Measurements from ENCODE around the gene MAP3K5.
"Not testable (repeated sequence)": the region's sequence is repeated elsewhere in the genome, so short reads cannot be mapped to it uniquely, and the experiment has no call there.

MAP3K5 gene

DNA sequence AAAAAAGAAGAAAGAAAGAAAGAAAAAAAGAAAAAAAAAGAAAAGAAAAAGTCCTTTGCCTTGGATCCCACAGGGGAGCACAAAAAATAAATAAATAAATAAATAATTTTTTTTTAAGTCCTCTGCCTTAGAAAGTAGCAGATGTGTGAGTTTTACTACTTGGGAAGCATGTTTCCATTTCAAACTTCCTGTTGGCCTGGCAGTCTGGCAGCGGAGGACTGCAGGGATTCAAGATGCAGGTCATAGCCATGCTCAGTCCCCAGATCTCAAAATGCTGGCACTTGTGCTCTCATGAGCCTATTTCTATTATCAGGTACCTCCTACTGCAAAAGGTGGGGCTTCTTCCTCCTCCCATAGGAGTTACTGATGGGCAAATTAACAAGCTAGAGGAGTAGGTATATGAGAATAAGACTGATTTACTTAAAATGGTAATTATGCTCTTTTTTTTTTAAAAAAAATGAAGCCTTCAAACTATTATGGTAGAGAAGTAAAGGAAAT is 187.9 kb downstream of the MAP3K5 start:
- no peak for DNase-seq

DNA sequence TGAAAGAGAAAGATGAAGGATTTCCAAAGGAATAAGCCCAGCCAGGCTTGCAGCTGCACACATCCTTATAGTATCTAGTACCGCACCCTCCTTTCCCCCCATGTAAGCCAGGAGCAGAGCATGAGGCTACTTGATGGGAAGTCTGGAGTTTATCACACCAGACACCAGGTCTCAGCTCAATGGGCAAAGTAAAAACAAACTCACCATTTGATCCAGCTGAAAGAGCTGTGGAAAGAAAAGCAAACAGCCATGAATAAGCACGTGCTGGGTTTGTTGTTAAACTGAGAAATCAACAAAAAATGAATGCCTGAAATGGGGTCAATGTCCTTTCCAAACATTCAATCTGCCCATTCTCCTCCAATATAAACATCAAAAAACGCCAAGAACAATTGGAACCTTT is 191.5 kb downstream of the MAP3K5 start:
- DNase-seq = no peak

DNA sequence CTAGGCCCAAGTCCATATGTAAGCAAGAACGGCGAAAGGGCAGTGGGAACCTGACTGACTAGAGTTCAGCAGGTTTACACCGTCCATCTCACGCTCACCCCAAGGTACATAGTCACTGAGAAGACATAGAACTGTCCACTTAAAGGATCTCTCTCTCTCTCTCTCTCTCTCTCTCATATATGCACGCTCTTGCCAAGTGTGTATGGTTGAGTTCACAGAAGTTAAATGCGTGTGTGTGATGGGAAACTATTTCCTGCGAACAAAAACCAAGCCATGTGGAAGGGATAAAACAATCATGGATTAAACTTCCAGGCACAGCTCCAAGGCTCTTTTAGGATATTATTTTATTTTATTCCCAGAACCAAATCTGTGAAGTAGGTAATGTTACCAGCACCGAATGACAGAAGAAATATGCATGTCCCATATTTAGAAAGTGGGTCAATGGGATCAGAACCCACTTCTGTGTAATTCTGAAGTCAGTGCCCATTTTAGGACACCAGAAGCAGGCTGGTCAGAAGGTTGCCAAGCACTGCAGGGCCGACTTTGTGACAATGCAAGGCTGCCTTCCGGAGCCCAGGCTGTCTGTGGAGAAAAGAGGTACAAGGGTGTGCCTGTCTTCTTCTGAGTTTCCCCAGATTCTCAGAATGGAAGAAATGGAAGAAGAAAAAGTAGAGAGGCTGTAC is 192.8 kb downstream of the MAP3K5 start:
- DNase-seq = no peak

DNA sequence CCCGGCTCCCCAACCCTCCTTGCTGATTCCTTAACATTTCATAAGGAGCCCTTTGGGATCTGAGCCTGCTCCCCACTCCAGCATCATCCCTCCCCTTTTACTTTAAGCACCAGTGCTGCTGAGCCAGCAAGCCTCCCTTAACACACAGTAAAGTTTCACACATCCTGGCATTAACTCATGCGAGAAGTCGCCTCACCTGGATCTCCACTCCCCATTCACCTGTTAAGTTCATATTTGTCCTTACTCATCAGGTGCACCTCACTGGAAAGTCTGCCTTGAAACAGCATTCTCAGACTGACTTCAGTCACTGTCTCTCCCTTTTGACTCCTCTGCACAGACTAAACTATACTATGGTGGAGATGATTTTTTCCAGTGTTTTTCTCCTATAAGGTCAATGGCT is 194.2 kb downstream of the MAP3K5 start:
- no peak for DNase-seq

- DNase-seq = no peak
Measured at GRCh38 chr6:136594671-136595070, 197.6 kb downstream of the MAP3K5 start.

DNA sequence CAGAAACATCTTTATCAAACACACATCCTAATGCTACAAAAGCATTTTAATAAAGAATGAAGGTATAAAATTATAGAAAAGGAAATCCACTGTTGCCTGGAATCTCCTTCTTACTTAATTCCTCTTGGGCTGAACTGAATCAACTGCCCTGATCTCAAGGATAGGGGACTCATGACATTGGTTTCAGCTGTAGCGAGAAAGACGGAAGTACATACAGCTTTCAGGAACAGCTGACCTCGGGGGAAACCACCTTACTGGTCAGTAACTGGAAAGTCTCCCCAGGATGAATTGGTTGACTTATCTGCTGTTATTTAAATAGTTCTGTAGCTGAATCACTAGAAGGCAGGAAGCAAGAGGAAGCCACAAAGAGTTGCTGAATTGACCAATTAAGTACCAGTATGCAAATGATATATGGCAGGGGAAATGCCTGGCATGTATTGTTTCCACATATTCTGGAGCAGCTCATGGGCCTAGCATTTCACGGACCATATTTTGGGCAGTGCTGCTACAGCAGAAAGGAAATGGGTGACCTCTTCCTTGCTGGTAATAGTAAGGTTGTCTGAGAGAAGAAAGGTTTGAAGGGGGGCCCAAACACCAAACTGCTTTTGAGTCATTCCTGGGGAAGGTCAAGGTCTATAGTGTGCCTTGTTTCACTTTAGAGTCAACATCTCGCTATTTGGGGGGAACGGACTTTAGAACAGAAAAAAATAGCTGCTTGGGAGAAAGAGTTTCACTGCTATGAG is 198.4 kb downstream of the MAP3K5 start:
- no peak for DNase-seq

DNA sequence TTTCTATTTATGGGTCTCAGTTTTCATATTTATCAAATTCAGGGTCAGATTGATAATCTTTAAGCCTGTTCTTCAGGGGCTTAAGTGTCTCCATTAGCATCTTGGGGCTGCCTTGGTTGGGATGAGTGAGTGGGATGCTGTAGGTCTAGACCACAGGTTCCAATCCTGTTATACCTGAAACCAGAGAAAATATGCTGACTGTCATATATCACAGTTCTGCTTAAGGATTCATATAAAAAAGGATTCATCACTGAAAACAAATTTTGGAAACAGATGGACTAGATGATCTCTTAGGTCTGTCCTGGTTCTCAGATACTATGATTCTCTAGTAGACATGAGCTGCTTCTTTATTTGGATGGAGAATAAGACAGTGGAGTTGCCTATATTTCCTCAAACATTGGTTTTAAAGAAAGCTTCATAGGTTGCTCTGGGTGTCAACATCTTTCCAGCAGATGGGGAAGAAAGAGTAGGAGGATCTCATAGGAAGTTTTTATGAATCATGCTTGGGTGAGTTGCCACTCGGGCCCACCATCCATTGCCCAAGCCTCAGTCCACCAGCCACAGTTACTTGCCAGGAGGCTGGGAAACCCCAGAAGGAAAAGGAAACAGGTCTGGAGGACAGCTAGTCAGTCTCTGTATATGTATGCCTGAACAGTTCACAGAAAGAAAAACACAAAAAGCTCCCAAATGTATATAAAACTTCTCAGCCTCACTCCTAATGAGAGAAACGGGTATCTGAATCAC is 199.2 kb downstream of the MAP3K5 start:
- no peak for DNase-seq

- no peak for DNase-seq
Measured at GRCh38 chr6:136591617-136592016, 200.7 kb downstream of the MAP3K5 start.

DNA sequence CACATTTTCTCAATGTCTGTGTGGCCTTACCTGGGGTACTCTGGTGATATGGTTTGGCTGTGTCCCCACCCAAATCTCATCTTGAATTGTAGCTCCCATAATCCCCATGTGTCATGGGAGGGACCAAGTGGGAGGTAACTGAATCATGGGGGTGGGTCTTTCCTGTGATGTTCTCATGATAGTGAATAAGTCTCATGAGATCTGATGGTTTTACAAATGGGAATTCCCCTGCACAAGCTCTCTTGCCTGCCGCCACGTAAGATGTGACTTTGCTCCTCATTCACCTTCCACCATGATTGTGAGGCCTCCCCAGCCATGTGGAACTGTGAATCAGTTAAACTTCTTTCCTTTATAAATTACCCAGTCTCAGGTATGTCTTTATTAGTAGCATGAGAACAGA is 201.4 kb downstream of the MAP3K5 start:
- not testable (repeated sequence) for DNase-seq

- no peak for DNase-seq
Measured at GRCh38 chr6:136587527-136587926, 204.8 kb downstream of the MAP3K5 start.

DNA sequence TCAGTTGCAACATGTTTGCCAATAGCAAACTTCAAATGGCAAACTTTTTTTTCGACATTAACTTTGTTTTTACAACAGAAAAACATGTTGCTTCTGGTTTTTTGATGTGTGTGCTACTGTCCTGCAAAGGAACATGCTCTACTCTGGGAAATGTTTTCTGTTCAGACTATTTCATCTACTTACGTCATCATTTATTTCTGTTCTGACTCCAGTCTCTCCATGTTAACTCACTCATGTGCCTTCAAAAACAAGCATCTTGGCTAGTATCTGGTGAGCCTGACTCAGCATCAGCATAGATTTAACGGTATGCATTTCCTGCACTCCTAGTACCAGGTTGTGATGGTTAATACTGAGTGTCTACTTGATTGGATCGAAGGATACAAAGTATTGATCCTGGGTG is 206.0 kb downstream of the MAP3K5 start:
- no peak for DNase-seq

DNA sequence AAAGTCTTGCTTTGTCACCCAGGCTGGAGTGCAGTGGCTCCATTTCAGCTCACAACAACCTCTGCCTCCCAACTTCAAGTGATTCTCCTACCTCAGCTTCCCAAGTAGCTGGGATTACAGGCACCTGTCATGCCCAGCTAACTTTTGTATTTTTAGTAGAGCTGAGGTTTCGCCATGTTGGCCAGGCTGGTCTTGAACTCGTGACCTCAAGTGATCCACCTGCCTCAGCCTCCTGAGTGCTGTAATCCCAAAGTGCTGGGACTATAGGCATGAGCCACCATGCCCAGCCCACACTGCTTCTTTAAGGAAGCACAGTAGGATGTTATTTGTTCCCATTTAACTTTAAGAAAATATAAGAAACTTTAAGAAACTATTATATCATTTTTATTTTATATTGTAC is 206.8 kb downstream of the MAP3K5 start:
- not testable (repeated sequence) for DNase-seq

- not testable (repeated sequence) for DNase-seq
Measured at GRCh38 chr6:136584290-136584689, 208.0 kb downstream of the MAP3K5 start.

DNA sequence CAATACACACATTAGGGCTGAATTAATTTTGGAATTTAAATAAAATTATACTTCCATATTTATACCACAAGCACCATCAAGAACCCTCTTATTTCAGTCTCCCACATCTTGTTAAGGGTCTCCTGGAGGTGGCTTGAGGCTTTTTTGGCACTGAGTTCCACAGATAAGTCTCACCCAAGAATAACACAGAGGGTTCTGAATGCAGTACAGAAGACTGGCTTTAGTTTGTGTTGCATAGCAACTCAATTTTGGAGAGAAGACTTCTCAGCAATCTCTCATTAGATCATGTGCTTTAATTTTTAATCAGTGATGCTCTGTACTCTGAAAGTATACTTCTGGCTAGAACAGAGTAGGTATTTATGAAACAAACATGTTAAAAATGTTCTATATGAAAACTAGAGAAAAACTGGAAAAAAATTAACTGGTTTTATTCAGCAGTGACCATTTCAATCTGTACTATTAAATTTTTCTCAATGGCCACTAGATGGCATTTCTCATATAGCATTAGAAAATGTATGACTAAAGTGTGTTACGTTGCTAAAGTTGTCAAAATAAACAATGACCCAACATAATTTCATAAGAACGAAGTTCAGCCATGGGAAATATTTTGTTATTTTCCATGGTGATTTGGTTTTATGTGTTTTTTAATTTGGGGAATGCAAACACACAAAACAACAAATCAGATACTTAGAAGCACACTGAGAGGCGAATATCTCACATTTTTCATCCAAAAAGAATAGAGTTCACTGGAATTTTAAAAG is 209.4 kb downstream of the MAP3K5 start:
- no peak for DNase-seq

GRCh38 chr6:136579800-136580199 is 212.5 kb downstream of the MAP3K5 start:
- DNase-seq = no peak

DNA sequence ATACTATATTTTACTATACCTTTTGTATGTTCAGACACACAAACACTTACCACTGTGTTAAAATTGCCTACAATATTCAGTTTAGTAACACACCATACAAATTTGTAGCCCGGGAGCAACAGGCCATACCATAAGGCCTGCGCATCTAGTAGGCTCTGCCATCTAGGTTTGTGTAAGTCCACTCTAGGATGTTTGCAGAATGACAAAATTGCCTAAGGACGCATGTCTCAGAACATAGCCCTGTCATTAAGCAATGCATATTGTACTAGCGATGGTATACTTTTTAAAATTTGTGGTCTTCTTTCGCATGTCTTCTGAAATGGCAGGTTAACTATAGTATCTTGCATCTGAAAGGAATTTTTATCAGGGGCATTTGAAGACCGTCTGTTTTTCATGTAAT is 215.5 kb downstream of the MAP3K5 start:
- DNase-seq = no peak

DNA sequence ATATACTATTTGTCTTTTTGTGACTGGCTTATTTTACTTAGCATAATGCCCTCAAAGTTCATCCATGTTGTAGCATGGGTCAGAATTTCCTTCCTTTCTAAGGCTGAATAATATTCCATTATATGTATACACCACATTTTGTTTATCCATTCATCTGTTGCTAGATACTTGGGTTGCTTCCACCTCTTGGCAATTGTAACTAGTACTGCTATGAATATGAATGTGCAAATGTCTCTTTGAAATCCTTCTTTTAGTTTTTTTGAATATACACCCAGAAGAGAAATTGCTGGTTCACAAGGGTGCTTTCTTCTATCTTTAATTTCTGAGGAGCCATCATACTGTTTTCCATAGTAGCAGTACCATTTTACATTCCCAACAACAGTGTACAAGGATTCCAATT is 220.8 kb downstream of the MAP3K5 start:
- DNase-seq = no peak

DNA sequence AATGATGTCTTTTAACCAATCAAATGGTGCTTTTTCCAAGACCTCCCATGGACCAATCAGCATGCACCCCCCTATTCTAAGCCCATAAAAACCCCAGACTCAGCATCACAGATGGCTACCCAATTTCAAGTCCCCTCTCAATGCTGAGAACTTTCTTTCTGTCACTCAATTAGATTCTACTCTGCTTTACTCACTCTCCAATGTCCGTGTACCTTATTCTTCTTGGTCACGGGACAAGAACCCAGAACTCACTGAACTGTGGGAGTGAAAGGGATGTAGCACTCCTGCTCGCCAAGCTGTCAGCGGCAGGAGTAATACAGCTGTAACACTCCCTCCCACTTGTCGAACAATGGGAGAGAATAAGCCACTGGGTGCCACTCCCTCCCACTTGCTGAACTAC is 221.2 kb downstream of the MAP3K5 start:
- DNase-seq = no peak

DNA sequence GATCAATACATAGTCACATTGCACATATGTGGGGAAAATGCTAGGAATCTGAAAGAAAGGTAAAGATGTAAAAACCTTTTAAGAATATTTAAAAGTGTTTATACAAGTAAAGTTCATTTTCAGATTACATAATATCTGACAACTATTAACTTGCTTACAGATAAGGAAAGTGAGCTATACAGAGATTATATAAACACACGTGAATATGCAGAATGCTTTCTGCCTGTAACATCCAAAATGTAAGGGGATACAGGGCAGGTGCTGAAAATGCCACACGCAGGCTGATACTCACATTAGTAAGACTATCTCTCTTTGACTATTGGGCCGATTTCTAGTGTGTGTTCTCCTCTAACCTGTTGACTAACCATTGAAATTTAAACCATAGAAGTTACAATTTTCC is 224.1 kb downstream of the MAP3K5 start:
- DNase-seq = no peak

DNA sequence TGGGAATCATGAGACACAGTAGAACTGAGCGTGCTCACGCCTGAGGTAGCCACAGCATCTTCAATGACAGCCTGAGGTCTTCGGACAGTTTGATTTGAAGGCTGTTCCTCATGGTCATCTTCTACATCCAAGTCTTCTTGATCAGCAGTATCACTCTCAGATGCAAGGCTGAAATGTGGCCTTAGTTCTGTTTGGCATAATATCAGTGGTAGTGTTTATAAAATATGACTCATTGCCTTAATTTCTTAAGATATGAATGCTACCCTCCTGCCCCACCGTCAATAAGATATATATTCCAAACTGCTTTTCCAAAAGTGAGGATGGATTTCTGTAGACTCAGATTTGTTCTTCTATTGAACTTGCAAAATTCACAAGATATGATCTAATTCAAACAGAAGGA is 224.6 kb downstream of the MAP3K5 start:
- no peak for DNase-seq

GRCh38 chr6:136566851-136567250 is 225.4 kb downstream of the MAP3K5 start:
- no peak for DNase-seq

- no peak for DNase-seq
Measured at GRCh38 chr6:136566007-136566487, 226.2 kb downstream of the MAP3K5 start.

DNA sequence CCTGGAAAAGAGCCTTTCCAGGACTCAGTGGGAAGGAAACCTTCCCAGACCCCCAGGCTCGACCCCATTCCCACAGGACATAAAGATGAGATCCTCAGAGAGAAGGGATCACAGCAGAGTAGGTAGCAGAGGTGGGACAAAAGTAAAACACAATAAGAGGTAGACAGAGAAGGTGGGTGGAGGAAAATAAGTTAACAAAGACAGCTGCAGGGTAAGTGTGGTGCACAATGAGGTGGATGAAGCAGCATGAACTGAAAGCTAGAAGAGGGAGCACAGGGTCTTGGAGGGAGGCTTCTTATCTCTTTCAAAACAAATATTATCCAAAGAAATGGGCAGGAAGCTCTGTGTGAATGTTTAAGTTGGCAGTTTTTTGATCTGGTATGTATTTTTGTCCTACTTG is 228.1 kb downstream of the MAP3K5 start:
- no peak for DNase-seq

All from cerebellar nuclear complex (tissue), 1 donor.